ENCODE results near the gene PIAS1.

DNA sequence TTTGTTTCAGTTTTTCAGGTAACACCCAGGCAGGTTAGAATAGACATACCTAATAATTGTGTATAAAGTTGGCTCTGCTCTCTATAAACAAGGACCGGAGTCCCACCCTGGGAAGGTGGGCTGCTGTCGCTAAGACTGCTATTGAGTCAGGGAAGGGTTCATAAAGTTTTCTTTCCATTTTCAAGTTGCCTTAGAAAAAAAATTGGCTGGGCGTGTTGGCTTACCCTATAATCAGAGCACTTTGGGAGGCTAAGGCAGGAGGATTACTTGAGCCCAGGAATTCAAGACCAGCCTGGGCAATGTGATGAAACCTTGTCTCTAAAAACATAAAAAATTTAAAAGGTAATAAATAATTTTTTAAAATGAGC lies 11.3 kb upstream of the PIAS1 start:
- TF ChIP-seq EP300 (IDR thresholded peaks at IDR 0.05) (no peak), POLR2AphosphoS5 (IDR thresholded peaks at IDR 0.05) (no peak)
- TF ChIP-seq, protein P1, sequence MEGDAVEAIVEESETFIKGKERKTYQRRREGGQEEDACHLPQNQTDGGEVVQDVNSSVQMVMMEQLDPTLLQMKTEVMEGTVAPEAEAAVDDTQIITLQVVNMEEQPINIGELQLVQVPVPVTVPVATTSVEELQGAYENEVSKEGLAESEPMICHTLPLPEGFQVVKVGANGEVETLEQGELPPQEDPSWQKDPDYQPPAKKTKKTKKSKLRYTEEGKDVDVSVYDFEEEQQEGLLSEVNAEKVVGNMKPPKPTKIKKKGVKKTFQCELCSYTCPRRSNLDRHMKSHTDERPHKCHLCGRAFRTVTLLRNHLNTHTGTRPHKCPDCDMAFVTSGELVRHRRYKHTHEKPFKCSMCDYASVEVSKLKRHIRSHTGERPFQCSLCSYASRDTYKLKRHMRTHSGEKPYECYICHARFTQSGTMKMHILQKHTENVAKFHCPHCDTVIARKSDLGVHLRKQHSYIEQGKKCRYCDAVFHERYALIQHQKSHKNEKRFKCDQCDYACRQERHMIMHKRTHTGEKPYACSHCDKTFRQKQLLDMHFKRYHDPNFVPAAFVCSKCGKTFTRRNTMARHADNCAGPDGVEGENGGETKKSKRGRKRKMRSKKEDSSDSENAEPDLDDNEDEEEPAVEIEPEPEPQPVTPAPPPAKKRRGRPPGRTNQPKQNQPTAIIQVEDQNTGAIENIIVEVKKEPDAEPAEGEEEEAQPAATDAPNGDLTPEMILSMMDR (IDR thresholded peaks at IDR 0.05), result no peak
